ENCODE data around the gene ILDR1.

DNA sequence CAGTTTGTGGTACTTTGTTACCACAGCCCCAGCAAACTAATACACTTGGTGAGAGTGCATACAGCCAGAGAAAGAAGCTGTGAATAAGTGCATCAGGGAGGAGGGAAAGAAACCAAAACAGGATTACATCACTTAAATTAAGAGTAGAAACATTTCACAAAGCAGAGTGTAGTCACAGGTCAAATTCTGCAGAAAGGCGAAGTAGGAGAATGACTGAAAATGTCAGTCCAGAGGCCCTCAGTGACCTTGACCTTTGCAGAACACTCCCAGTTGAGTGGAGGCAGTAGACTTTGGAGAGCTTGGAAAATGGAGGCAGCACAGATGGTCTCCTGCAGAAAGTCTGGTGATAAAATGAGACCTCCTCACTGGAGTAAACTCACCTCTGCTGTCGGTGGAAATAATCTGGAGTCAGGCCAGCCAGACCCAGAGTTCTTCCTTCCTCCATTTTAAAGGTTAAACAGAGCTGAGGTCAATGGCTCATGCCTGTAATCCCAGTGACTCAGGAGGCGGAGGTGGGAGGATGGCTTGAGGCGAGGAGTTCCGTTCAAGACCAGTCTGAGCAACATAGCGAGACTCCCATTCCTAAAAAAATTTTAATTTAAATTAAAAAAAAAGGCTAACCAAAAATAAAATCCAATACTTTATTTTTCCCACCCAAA, 38.1 kb upstream of the ILDR1 start:
- TF ChIP-seq, protein P1, sequence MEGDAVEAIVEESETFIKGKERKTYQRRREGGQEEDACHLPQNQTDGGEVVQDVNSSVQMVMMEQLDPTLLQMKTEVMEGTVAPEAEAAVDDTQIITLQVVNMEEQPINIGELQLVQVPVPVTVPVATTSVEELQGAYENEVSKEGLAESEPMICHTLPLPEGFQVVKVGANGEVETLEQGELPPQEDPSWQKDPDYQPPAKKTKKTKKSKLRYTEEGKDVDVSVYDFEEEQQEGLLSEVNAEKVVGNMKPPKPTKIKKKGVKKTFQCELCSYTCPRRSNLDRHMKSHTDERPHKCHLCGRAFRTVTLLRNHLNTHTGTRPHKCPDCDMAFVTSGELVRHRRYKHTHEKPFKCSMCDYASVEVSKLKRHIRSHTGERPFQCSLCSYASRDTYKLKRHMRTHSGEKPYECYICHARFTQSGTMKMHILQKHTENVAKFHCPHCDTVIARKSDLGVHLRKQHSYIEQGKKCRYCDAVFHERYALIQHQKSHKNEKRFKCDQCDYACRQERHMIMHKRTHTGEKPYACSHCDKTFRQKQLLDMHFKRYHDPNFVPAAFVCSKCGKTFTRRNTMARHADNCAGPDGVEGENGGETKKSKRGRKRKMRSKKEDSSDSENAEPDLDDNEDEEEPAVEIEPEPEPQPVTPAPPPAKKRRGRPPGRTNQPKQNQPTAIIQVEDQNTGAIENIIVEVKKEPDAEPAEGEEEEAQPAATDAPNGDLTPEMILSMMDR (conservative IDR thresholded peaks at IDR 0.05; ENCODE audit: low read length), result no peak
- no peak for TF ChIP-seq EZH2phosphoT487 (IDR thresholded peaks at IDR 0.05; ENCODE audit: borderline replicate concordance, low read depth, low read length)
